Epithelial cell of esophagus (primary cell): ENCODE measurements around the gene ACTL7A.

Experiments used
- DNase-seq: peaks from one replicate; pipeline ENCODE4 v3.0.0; 2010; ENCODE audit warnings: low read depth
- H3K4me3 ChIP-seq: 2 replicates; pipeline ENCODE4 v1.5.1; 2011; ENCODE audit warnings: mild to moderate bottlenecking, low read length, control low read depth
- TF ChIP-seq, protein P1 (sequence below): IDR thresholded peaks from 2 replicates; pipeline ENCODE4 v1.5.1; 2011; ENCODE audit warnings: low read depth, mild to moderate bottlenecking, low read length, control low read depth, inconsistent platforms; ENCODE audit not compliant: insufficient read depth; ENCODE audit errors: missing control alignments

The ACTL7A gene

GRCh38 chr9:108874058-108874788 is 12.2 kb downstream of the ACTL7A start:
- no peak for DNase-seq
- TF ChIP-seq, protein P1, sequence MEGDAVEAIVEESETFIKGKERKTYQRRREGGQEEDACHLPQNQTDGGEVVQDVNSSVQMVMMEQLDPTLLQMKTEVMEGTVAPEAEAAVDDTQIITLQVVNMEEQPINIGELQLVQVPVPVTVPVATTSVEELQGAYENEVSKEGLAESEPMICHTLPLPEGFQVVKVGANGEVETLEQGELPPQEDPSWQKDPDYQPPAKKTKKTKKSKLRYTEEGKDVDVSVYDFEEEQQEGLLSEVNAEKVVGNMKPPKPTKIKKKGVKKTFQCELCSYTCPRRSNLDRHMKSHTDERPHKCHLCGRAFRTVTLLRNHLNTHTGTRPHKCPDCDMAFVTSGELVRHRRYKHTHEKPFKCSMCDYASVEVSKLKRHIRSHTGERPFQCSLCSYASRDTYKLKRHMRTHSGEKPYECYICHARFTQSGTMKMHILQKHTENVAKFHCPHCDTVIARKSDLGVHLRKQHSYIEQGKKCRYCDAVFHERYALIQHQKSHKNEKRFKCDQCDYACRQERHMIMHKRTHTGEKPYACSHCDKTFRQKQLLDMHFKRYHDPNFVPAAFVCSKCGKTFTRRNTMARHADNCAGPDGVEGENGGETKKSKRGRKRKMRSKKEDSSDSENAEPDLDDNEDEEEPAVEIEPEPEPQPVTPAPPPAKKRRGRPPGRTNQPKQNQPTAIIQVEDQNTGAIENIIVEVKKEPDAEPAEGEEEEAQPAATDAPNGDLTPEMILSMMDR, result no peak
- H3K4me3 ChIP-seq, result no peak overlapping the region

DNA sequence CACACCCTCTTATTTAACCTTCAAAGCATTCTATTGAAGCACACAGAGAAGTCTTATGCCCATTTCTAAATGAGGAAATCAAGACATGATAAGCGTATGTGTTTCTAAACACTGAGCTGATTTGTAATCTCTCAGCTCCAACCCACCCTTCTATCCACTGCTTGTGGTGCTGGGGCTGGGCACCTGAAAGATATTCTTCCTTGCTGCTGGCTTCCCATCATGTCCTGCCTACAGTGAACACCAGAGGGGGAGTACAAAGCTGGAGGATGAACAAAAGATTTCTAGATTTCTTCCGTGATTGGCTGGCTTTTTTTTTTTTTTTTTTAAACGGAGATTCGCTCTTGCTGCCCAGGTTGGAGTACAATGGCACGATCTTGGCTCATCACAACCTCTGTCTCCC is 14.4 kb downstream of the ACTL7A start:
- TF ChIP-seq, protein P1, result no peak
- DNase-seq, result no peak
- H3K4me3 ChIP-seq, result no peak overlapping the region

GRCh38 chr9:108877524-108877923 is 15.5 kb downstream of the ACTL7A start:
- TF ChIP-seq, protein P1, result no peak
- no peak for DNase-seq

DNA sequence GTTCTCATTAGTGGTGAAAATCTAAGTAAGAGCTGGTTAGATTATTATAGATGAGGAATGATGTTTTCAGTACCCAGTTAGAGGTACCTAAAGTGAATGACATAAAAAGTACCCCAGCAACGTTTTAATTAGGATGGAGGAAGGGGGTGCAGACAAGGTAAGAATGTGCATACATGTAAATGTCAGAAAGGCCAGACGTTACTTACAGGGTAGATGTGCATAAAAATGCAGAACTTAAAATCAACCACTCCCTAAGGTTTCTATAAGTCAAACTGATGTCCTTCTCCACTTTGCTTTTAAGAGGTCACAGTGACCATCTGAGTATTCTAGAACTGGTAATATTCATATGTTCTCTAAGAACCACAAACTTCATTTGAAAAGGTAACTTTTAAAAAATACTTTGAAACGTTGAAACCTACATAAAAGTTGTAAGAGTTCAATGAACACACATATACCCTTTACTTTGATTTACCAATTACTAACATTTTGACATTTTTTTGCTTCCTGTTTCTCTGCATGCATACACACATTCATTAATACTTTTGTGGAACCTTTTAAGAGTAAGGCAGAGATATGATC is 18.8 kb downstream of the ACTL7A start:
- no peak overlapping the region for H3K4me3 ChIP-seq
- TF ChIP-seq, protein P1, result no peak
- DNase-seq, result no peak

More at GRCh38 chr9:108877524-108877923, 15.5 kb downstream of the ACTL7A start:
- no peak overlapping the region for H3K4me3 ChIP-seq

- no peak for DNase-seq
- H3K4me3 ChIP-seq, result no peak overlapping the region
- TF ChIP-seq, protein P1, result no peak
These were observed 20.2 kb downstream of the ACTL7A start for GRCh38 chr9:108882052-108882888.

GRCh38 chr9:108883085-108883484 is 21.0 kb downstream of the ACTL7A start:
- no peak overlapping the region for H3K4me3 ChIP-seq
- TF ChIP-seq, protein P1, result no peak
- no peak for DNase-seq
